Activated CD4-positive, alpha-beta memory T cell treated with anti-CD3 and anti-CD28 coated beads for 36 hours (primary cell): ENCODE measurements around the gene ERBB4. TPM values are rescaled to one million over a fixed set of nuclear protein-coding genes. Genes with fewer than 3 reads are reported as not detected.

Experiments
- CTCF ChIA-PET: fragments of 350-600 bp; sonication (Branson Sonifier 250); formaldehyde crosslinking; loops from one replicate; lab custom pipeline; 2021; ENCODE audit warnings: antibody characterized with exemption, inconsistent platforms; lab: Charles Lee
- POLR2A ChIA-PET: fragments of 350-600 bp; sonication (Branson Sonifier 250); formaldehyde crosslinking; loops from one replicate; lab custom pipeline; 2021; ENCODE audit warnings: antibody characterized with exemption; lab: Charles Lee
- DNase-seq: peaks from one replicate; pipeline ENCODE4 v3.0.0-alpha.2; 2020
- H3K27ac Mint-ChIP-seq: one replicate; pipeline ENCODE4 v1.8.0; 2021; ENCODE audit warnings: mixed read lengths
- H3K27me3 Mint-ChIP-seq: one replicate; pipeline ENCODE4 v1.8.0; 2021; ENCODE audit warnings: mixed read lengths
- H3K36me3 Mint-ChIP-seq: one replicate; pipeline ENCODE4 v1.8.0; 2021; ENCODE audit warnings: mixed read lengths
- H3K4me1 Mint-ChIP-seq: one replicate; pipeline ENCODE4 v1.8.0; 2021; ENCODE audit warnings: low read depth, mixed read lengths
- H3K4me3 Mint-ChIP-seq: one replicate; pipeline ENCODE4 v1.8.0; 2021; ENCODE audit warnings: mild to moderate bottlenecking, mixed read lengths
- H3K9me3 Mint-ChIP-seq: one replicate; pipeline ENCODE4 v1.8.0; 2021; ENCODE audit warnings: mixed read lengths
- intact Hi-C: fragments of 100-400 bp; cut with micrococcal nuclease; formaldehyde crosslinking; loops from one replicate; pipeline ENCODE4 v1.15.1; 2023
- total RNA-seq, 2 experiments: library from RNA; stranded (reverse); gene quantifications; one replicate each; pipeline ENCODE4 v1.2.3, GENCODE V29; 2021

Gene ERBB4
- total RNA-seq, 2 experiments from 2014 or later: not detected

DNA sequence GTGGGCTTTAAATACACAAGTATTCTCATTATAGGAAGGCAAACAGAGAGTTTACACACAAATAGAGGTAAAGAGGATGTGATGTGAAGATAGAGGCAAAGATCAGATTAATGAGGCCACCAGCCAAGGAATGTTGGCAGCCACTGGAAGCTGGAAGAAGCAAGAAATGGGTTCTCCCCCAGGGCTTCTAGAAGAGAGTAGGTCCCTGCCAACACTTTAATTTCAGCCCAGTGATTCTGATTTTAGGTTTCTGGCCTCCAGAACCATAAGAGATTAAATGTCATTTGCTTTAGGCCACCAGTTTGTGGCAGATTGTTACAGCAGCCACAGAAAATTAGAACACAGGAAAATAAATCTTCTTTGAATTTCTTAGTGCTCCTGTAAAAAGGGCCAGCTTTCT lies 1065.5 kb downstream of the ERBB4 start:
- ChIA-PET POLR2A (no interaction called here), CTCF (no interaction called here)
- H3K4me3 Mint-ChIP-seq: no peak overlapping the region

DNA sequence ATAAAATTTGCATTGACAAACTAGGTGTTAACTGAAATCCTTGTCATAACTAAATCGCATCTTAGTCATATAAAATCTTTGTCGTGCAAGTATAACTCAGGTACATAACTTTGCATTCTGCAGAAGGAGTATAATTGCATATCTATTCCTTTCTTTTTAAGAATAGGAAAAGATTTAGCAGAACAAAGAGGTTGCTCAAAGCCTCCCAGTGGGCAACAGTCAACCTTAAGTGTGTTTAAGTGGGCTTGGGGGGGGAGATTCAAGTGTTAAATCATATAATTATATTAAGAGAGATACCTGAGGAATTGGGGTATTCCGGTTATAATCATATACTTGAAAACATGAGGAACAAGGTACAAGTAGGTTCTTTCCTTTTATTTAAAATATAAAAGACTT lies 1068.9 kb downstream of the ERBB4 start:
- DNase-seq: no peak
- H3K36me3 Mint-ChIP-seq: no peaks in the 10 kb centered on the region
- no peak overlapping the region for H3K4me3 Mint-ChIP-seq
- intact Hi-C loops: no loop called here
- H3K27ac Mint-ChIP-seq: no peak overlapping the region
- CTCF ChIA-PET: no interaction called here
- no peaks in the 10 kb centered on the region for H3K27me3 Mint-ChIP-seq
- no peaks in the 10 kb centered on the region for H3K4me1 Mint-ChIP-seq
- POLR2A ChIA-PET: no interaction called here
- H3K9me3 Mint-ChIP-seq: no peaks in the 10 kb centered on the region

More for the DNA sequence above, 1065.5 kb downstream of the ERBB4 start:
- H3K36me3 Mint-ChIP-seq: no peaks in the 10 kb centered on the region
- H3K27ac Mint-ChIP-seq: no peak overlapping the region
- no peaks in the 10 kb centered on the region for H3K4me1 Mint-ChIP-seq
- intact Hi-C loops: no loop called here
- no peak for DNase-seq
- no peaks in the 10 kb centered on the region for H3K9me3 Mint-ChIP-seq
- no peaks in the 10 kb centered on the region for H3K27me3 Mint-ChIP-seq

DNA sequence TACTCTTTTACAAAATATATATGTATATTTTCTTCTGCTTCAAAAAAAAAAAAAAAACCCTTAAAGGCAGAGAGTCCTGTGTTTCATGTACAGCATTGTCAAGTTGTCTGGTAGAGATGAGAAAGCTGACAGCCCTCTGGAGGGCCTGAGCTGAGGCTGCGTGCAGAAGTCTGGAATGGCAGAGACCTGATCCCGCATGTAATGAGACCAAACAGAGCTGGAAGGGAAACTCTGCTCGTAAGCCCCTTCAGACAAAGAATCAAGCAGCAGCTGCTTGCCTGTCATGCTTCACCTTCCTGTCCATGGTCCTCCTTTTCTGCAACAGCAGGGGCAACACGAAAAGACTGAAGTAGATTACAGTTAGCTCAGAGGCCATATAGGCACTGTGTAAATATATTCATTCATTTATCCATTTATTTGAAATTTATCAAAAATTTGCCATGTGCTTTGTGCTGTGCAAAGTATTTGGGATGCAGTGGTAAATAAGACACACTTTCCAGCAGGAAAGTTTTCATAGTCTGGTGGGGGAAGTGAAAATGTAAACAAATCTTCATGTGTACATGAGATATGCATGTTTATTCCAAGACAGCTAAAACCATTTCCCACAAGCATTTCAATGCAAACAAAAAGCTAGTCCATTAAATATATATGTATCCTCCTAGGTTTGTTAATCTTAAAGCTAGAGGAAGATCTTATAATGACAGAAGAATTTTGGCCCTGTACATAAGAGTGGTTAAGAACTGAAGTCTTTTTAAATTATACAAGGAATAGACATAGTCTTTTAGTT lies 1069.5 kb downstream of the ERBB4 start:
- H3K4me3 Mint-ChIP-seq: no peak overlapping the region
- no peak overlapping the region for H3K27ac Mint-ChIP-seq
- no peaks in the 10 kb centered on the region for H3K36me3 Mint-ChIP-seq
- no peaks in the 10 kb centered on the region for H3K4me1 Mint-ChIP-seq
- intact Hi-C loops: no loop called here
- H3K27me3 Mint-ChIP-seq: no peaks in the 10 kb centered on the region
- DNase-seq: no peak
- H3K9me3 Mint-ChIP-seq: no peaks in the 10 kb centered on the region
- CTCF ChIA-PET: interaction anchor here (0.9 kb wide), 1 partner anchor 14 kb away, joined by 3 read pairs; no protein-coding TSS in a partner anchor
- POLR2A ChIA-PET: no interaction called here

DNA sequence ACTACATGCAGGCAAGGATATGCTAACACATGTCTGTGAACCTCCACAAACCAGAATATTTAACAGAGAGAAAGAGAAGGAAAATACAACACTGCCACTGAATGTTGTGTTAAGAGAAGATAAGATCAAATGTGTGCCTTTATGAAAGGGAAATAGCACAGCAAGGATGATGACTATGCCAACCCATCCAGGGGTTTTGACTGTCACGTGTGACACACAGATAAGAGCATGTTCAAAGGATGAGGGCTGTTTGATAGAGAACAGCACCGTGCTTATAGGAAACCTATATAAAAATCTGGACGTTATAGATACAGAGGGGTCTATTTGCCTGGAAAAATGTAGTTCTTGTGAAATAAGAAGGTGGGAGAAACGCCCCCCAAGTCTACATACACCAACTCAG lies 1070.4 kb downstream of the ERBB4 start:
- no peak overlapping the region for H3K4me3 Mint-ChIP-seq
- DNase-seq: no peak
- no peaks in the 10 kb centered on the region for H3K36me3 Mint-ChIP-seq
- H3K9me3 Mint-ChIP-seq: no peaks in the 10 kb centered on the region
- POLR2A ChIA-PET: no interaction called here
- no peaks in the 10 kb centered on the region for H3K4me1 Mint-ChIP-seq
- CTCF ChIA-PET: no interaction called here
- no peaks in the 10 kb centered on the region for H3K27me3 Mint-ChIP-seq
- intact Hi-C loops: no loop called here
- no peak overlapping the region for H3K27ac Mint-ChIP-seq

DNA sequence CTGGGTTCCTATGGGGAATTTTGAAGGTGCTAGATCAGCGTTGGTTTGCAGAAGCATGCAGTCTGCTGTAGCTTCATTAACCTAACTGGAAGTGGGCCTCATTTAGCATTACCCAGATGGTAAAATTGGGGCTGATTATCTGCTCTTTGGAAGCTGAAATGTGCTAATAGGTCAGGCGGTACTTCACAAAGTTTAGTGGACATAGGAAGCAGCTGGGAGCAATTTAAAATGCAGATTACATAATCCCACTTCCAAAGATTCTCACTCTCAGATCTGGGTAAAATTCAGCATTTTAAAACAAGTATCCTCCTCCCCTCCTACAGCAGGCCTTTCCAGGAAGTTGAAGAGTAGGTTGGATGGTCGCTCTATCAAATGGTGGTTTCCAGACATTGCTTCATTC lies 1075.2 kb downstream of the ERBB4 start:
- no peaks in the 10 kb centered on the region for H3K9me3 Mint-ChIP-seq
- H3K4me3 Mint-ChIP-seq: no peak overlapping the region
- ChIA-PET CTCF (no interaction called here), POLR2A (interaction anchor here (0.6 kb wide), 1 partner anchor 89 kb away, joined by 3 read pairs; no protein-coding TSS in a partner anchor)
- no peaks in the 10 kb centered on the region for H3K36me3 Mint-ChIP-seq
- H3K4me1 Mint-ChIP-seq: no peaks in the 10 kb centered on the region
- no peak for DNase-seq
- H3K27ac Mint-ChIP-seq: no peak overlapping the region
- intact Hi-C loops: no loop called here
- H3K27me3 Mint-ChIP-seq: no peaks in the 10 kb centered on the region

DNA sequence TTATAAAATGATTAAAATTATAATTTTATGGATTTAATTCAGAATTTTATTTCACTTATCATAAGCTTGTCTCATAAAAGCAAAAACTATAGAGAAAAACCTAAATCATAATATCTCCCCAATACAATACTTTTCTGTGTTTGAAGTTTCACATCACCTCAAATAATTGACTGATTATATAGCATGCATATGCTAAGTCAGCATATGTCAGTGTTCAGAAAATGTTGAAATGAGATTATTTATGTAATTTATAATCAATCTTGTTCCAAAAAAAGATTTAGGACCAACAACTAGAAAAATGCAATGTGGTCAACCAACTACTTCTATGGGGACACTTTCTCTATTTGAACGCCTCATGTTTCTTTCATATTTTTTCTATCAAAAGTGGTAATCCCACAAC lies 1079.6 kb downstream of the ERBB4 start:
- no peak for DNase-seq
- Mint-ChIP-seq H3K4me1 (no peaks in the 10 kb centered on the region), H3K36me3 (no peaks in the 10 kb centered on the region), H3K4me3 (no peak overlapping the region), H3K27ac (no peak overlapping the region), H3K27me3 (no peaks in the 10 kb centered on the region), H3K9me3 (no peaks in the 10 kb centered on the region)
- ChIA-PET POLR2A (no interaction called here), CTCF (no interaction called here)
- intact Hi-C loops: no loop called here

DNA sequence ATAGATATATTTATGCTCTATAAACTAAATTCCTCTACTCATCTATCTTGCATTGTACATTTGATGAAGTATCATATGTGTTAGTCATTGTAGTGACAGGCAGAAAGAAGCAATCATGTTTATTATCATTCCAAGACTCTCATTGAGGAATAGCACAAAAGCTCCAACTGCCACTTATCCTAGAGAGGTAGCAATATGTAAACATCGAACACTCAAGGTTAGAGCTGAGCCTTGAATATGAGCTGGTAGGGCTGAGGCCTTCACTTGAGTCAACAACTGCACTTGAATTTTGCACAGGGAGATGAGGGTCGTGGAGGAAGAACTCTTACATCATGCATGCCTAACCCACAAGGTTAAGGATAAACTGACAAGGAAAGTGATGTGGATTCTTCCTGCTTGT lies 1081.3 kb downstream of the ERBB4 start:
- ChIA-PET POLR2A (interaction anchor here (0.5 kb wide), 1 partner anchor 1415 kb away, joined by 3 read pairs; no protein-coding TSS in a partner anchor), CTCF (no interaction called here)
- Mint-ChIP-seq H3K27me3 (no peaks in the 10 kb centered on the region), H3K4me3 (no peak overlapping the region), H3K4me1 (no peaks in the 10 kb centered on the region), H3K9me3 (no peaks in the 10 kb centered on the region), H3K36me3 (no peaks in the 10 kb centered on the region), H3K27ac (no peak overlapping the region)
- intact Hi-C loops: no loop called here
- no peak for DNase-seq

DNA sequence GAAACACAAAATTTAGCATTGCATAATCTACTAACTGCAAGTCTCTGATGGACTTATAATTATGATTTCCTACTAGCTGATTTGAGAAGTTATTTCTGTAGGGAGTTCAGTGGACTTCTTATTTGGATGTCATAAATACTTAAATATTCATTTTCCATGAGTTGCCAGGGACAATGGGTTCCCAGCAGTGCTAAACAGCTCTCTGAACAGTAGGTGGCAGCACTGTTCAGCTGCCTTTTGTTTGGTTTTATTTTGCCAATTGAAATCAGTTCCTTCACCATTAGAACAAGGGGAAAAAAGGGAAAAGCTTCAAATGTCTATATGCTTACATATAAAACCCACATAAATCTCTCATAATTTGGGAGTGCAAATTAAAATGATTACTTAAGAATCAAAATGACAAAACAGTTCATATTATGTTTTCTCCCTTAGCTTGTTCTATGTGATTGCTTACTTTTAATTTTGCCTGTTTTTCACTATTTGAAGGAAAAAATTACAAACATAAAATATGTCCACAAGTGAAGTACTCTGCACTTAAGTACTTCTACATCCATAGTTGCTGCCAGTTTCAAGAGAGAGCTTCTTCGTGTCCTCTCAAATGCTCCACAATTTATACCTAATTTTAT lies 1083.3 kb downstream of the ERBB4 start:
- no peak overlapping the region for H3K4me3 Mint-ChIP-seq
- DNase-seq: peak; percentile 18
- CTCF ChIA-PET: interaction anchor here (0.8 to 3.4 kb wide), 13 partner anchors 10 to 1112 kb away, joined by 3 to 25 read pairs (median 3); no protein-coding TSS in a partner anchor
- intact Hi-C loops: no loop called here
- no peaks in the 10 kb centered on the region for H3K27me3 Mint-ChIP-seq
- no peaks in the 10 kb centered on the region for H3K9me3 Mint-ChIP-seq
- POLR2A ChIA-PET: no interaction called here
- no peak overlapping the region for H3K27ac Mint-ChIP-seq
- no peaks in the 10 kb centered on the region for H3K4me1 Mint-ChIP-seq
- no peaks in the 10 kb centered on the region for H3K36me3 Mint-ChIP-seq

DNA sequence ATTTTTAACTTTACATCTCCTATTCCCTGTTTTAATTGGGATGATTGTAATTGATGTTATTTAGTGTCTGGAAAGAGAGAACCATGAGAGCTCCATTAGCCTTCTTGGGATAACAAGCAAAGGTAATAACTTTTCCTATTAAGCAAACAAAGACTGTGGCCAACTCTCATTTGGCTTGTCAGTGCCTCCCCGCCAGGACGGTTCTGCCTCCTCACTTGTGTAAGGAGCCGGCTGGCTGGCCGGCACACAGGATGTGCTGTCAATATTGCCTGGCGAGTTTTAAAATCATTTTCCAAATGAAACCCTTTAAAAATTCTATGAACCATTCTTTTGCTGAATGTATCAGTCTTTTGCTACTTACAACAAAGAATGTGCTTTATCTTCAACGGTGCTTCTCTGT lies 1083.9 kb downstream of the ERBB4 start:
- Mint-ChIP-seq H3K27me3 (no peaks in the 10 kb centered on the region), H3K9me3 (no peaks in the 10 kb centered on the region), H3K36me3 (no peaks in the 10 kb centered on the region), H3K4me3 (no peak overlapping the region), H3K27ac (no peak overlapping the region), H3K4me1 (no peaks in the 10 kb centered on the region)
- DNase-seq: no peak
- ChIA-PET CTCF (interaction anchor here (0.8 to 3.4 kb wide), 11 partner anchors 10 to 1113 kb away, joined by 3 to 25 read pairs (median 3); no protein-coding TSS in a partner anchor), POLR2A (no interaction called here)
- intact Hi-C loops: no loop called here

DNA sequence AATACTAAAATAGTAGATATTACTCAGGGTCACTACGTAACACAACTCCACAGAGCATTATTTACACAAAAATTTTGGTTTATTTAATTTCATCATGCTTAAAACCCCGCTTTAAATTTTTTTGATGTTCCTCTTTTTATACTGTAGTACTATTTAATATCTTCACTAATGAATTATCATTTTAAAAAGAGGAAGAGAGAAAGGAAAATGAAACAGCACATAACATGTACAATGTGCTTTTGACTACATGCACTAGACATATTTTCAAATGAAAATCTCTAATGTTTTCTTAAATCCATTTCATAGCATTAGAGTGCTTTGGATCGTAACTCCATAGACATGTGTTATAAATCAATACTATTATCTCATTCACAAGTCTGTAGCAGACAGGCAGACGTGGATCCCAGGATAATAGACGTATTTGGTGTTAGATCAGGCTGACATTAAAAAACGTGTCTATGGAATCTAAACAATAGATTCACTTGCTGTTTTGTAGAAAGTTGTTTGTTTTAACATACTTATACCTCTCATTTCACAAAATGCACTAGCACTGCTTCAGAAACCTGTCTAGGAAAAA lies 1085.2 kb downstream of the ERBB4 start:
- ChIA-PET POLR2A (no interaction called here), CTCF (interaction anchor here (1.0 to 3.4 kb wide), 3 partner anchors 12 to 1114 kb away, joined by 3 to 25 read pairs (median 3); no protein-coding TSS in a partner anchor)
- Mint-ChIP-seq H3K27ac (no peak overlapping the region), H3K4me3 (no peak overlapping the region), H3K36me3 (no peaks in the 10 kb centered on the region), H3K27me3 (no peaks in the 10 kb centered on the region), H3K9me3 (no peaks in the 10 kb centered on the region), H3K4me1 (no peaks in the 10 kb centered on the region)
- DNase-seq: no peak
- intact Hi-C loops: no loop called here

DNA sequence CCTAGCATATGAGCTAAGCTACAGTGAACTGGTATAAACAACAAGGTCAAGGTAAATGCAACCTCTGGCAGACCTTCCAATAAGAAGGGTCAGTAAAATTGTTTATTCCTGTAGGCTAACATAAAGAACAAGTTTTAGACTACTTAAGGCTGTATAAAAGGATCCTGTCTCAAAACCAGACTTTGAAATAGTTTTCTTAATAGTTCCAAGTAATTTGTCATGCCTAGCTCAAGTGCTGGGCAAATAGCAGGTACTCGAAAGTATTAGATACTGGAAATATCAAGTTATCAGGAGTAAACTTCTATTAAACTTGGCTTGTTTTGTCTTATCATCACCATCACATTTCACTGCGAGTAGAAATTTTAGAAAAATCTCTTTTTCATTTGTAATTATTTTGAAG lies 1087.0 kb downstream of the ERBB4 start:
- CTCF ChIA-PET: no interaction called here
- Mint-ChIP-seq H3K27me3 (no peaks in the 10 kb centered on the region), H3K4me3 (no peak overlapping the region), H3K9me3 (no peaks in the 10 kb centered on the region), H3K4me1 (no peaks in the 10 kb centered on the region), H3K27ac (no peak overlapping the region), H3K36me3 (no peaks in the 10 kb centered on the region)
- intact Hi-C loops: no loop called here
- DNase-seq: no peak
- POLR2A ChIA-PET: no interaction called here

DNA sequence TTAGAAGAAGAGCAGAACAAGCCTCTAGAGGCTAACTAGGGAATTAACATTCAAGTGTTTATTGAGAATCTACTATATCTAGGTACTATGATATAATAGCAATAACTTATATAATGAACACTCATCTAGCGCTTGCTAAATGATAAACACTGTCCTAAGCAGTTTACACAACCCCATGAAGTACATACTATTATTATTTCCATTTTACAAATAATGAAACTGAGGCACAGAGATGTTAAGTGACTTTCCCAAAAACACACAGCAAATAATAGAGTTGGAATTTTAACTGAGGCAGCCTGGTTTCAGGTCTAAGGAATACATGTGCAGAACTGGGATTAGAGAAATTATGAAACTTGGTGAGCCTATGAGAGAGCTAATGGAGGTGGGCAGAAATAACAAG lies 1088.8 kb downstream of the ERBB4 start:
- no peak for DNase-seq
- Mint-ChIP-seq H3K27ac (no peak overlapping the region), H3K27me3 (no peaks in the 10 kb centered on the region), H3K9me3 (no peaks in the 10 kb centered on the region), H3K4me1 (no peaks in the 10 kb centered on the region), H3K36me3 (no peaks in the 10 kb centered on the region), H3K4me3 (no peak overlapping the region)
- ChIA-PET CTCF (no interaction called here), POLR2A (no interaction called here)
- intact Hi-C loops: no loop called here
